ENCODE results near the gene ZNF786. TPM values are rescaled to one million over a fixed set of nuclear protein-coding genes. Genes with fewer than 3 reads are reported as not detected.

Gene ZNF786
- total RNA-seq, 1 experiment from 2014 or later: 10.1 TPM

GRCh38 chr7:149133028-149133710 is 42.7 kb upstream of the ZNF786 start:
- in situ Hi-C loops (cut with HindIII; ENCODE audit: low pct_unique_long_range_greater_than_20kb, low sequenced_read_pairs): no loop called here
- TF ChIP-seq REST (IDR thresholded peaks at IDR 0.05; ENCODE audit: insufficient read depth in 1 of 2, low read depth in 2 of 2, low read length in 1 of 2) (no peak), POLR2AphosphoS5 (IDR thresholded peaks at IDR 0.05; ENCODE audit: low read depth, low read length) (no peak), SIN3A (IDR thresholded peaks at IDR 0.05; ENCODE audit: borderline replicate concordance, insufficient read depth, low read depth, low read length) (no peak), TCF7L2 (IDR thresholded peaks at IDR 0.05; ENCODE audit: low read depth, low read length) (no peak), CTCF (IDR thresholded peaks at IDR 0.05) (no peak)
- intact Hi-C loops (cut with micrococcal nuclease; ENCODE audit: unreplicated experiment): no loop called here
- BruUV-seq (replicated peaks): no TSS peak
- ChIA-PET CTCF (interaction anchor here (0.6 kb wide), 1 partner anchor 13 kb away, joined by 9 read pairs; no protein-coding TSS in a partner anchor), POLR2A (no interaction called here)
- Histone ChIP-seq H3K27me3 (ENCODE audit: control insufficient read depth, insufficient read depth, low read length) (no peaks in the 10 kb centered on the region), H3K4me3 (ENCODE audit: low read depth in 2 of 2, low read length in 2 of 2) (no peak overlapping the region), H3K27ac (ENCODE audit: low read length) (no peak overlapping the region), H3K9me3 (ENCODE audit: control insufficient read depth, insufficient read depth, low read depth, low read length) (peaks cover 9% of the 10 kb centered on the region; the same call in 1 of the 2 replicates), H3K36me3 (ENCODE audit: control insufficient read depth, insufficient read depth, low read length) (0 out of 2 replicates have a peak, but pooled peaks cover 2% of the 10 kb centered on the region), H3K4me1 (ENCODE audit: control insufficient read depth, insufficient read depth, low read length) (no peaks in the 10 kb centered on the region)
- ATAC-seq (no peak), DNase-seq (ENCODE audit: low read depth, low spot score) (no peak)

- H3K36me3 ChIP-seq (ENCODE audit: control insufficient read depth, insufficient read depth, low read length): peaks cover 4% of the 10 kb centered on the region; the same call in 1 of the 2 replicates
- ChIA-PET CTCF (no interaction called here), POLR2A (no interaction called here)
- H3K27ac ChIP-seq (ENCODE audit: low read length): no peak overlapping the region
- in situ Hi-C loops (cut with HindIII; ENCODE audit: low pct_unique_long_range_greater_than_20kb, low sequenced_read_pairs): no loop called here
- no peaks in the 10 kb centered on the region for H3K27me3 ChIP-seq (ENCODE audit: control insufficient read depth, insufficient read depth, low read length)
- ATAC-seq (no peak), DNase-seq (ENCODE audit: low read depth, low spot score) (no peak)
- TF ChIP-seq TCF7L2 (IDR thresholded peaks at IDR 0.05; ENCODE audit: low read depth, low read length): no peak
- TF ChIP-seq POLR2AphosphoS5 (IDR thresholded peaks at IDR 0.05; ENCODE audit: low read depth, low read length): no peak
- TF ChIP-seq REST (IDR thresholded peaks at IDR 0.05; ENCODE audit: insufficient read depth in 1 of 2, low read depth in 2 of 2, low read length in 1 of 2): no peak
- TF ChIP-seq SIN3A (IDR thresholded peaks at IDR 0.05; ENCODE audit: borderline replicate concordance, insufficient read depth, low read depth, low read length): no peak
- TF ChIP-seq CTCF (IDR thresholded peaks at IDR 0.05): no peak
- H3K4me1 ChIP-seq (ENCODE audit: control insufficient read depth, insufficient read depth, low read length): no peaks in the 10 kb centered on the region
- BruUV-seq (replicated peaks): TSS peak; percentile 52
- intact Hi-C loops (cut with micrococcal nuclease; ENCODE audit: unreplicated experiment): no loop called here
- no peak overlapping the region for H3K4me3 ChIP-seq (ENCODE audit: low read depth in 2 of 2, low read length in 2 of 2)
- peaks cover 9% of the 10 kb centered on the region; the same call in 1 of the 2 replicates for H3K9me3 ChIP-seq (ENCODE audit: control insufficient read depth, insufficient read depth, low read depth, low read length)
Measured at GRCh38 chr7:149130572-149131198, 40.2 kb upstream of the ZNF786 start.
